ENCODE data around the gene PPP2R2C. TPM values are rescaled to one million over a fixed set of nuclear protein-coding genes. Genes with fewer than 3 reads are reported as not detected.

PPP2R2C gene
- total and polyA plus RNA-seq, 10 of the 15 experiments (the other 5 are each of a cell fraction or from before 2014, with no cell fraction given): 0.13 to 0.15 TPM; not detected in 8

DNA sequence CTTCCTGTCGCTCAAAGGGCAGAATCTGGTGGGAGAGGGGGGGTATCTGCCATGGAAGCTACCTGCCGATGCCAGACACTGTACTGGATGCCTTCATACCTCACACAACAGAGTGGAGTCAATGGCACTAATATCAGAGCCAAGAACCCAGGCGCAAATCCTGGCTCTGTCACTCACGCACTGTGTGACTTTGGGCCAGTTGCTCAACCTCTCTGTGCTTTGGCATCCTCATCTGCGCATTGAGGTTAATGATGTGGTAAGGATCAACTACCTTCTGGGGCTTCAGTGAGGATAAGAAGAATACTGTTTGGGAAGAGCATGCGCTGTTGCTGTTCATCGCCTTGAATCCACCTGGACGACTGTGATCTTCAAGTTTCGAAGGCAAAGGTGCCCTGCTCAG, 70.6 kb downstream of the PPP2R2C start:
- RAD21 ChIA-PET (ENCODE audit: unreplicated experiment): no interaction called here
- no peak overlapping the region for H3K27ac ChIP-seq (ENCODE audit: control insufficient read depth, insufficient read depth)
- POLR2A ChIA-PET: no interaction called here
- intact Hi-C loops (cut with micrococcal nuclease; ENCODE audit: unreplicated experiment) (no loop called here), in situ Hi-C loops (cut with MboI) (no loop called here)
- FAIRE-seq: no peak
- no peaks in the 10 kb centered on the region for H4K20me1 ChIP-seq (ENCODE audit: control insufficient read depth, insufficient read depth)
- H3K36me3 ChIP-seq (ENCODE audit: control insufficient read depth in 2 of 2, insufficient read depth in 2 of 2, low read length in 1 of 2): no peaks in the 10 kb centered on the region
- no peak overlapping the region for H3K4me2 ChIP-seq (ENCODE audit: control insufficient read depth, insufficient read depth)
- no peak overlapping the region for H3K4me3 ChIP-seq
- H3K79me2 ChIP-seq (ENCODE audit: control insufficient read depth, insufficient read depth, low read length): no peaks in the 10 kb centered on the region
- SMC1A ChIA-PET (ENCODE audit: uncharacterized antibody, unreplicated experiment): no interaction called here
- no peak for DNase-seq (ENCODE audit: low read depth, low spot score)
- H3K4me1 ChIP-seq (ENCODE audit: control insufficient read depth, insufficient read depth, low read length): no peaks in the 10 kb centered on the region
- CTCF ChIA-PET: no interaction called here
- no peaks in the 10 kb centered on the region for H3K9me3 ChIP-seq (replicated peaks; ENCODE audit: control insufficient read depth, insufficient read depth, low read length)
- 56% methylated on average over 9 of the region's 9 CpGs for WGBS (ENCODE audit: insufficient coverage, insufficient replicate concordance, low lambda C conversion rate, missing lambda C conversion rate)
- peaks cover 0 to 2% of the 10 kb centered on the region in 2 experiments; a peak in 1 of 4 replicates for H3K27me3 ChIP-seq (replicated peaks in 1 of 2; ENCODE audit: control insufficient read depth in 2 of 2, insufficient read depth in 2 of 2, low read length in 1 of 2)
- no peak for ATAC-seq
- no TSS peak for BruUV-seq (replicated peaks)
- no peak overlapping the region for H3K9ac ChIP-seq (ENCODE audit: control insufficient read depth, insufficient read depth, low read length)
- TF ChIP-seq RCOR1 (conservative IDR thresholded peaks at IDR 0.05; ENCODE audit: low read depth, low read length): no peak
- no peak for TF ChIP-seq ZNF207 (IDR thresholded peaks at IDR 0.05; ENCODE audit: borderline replicate concordance)
- TF ChIP-seq CBX3 (IDR thresholded peaks at IDR 0.05; ENCODE audit: borderline replicate concordance, low read depth): no peak
- TF ChIP-seq IKZF1 (conservative IDR thresholded peaks at IDR 0.05): no peak
- TF ChIP-seq YBX1 (IDR thresholded peaks at IDR 0.05): no peak
- no peak for TF ChIP-seq BRCA1 (IDR thresholded peaks at IDR 0.05; ENCODE audit: low read depth, low read length)
- no peak for TF ChIP-seq FOXK2 (IDR thresholded peaks at IDR 0.05)
- no peak for TF ChIP-seq FOS (IDR thresholded peaks at IDR 0.05; ENCODE audit: borderline replicate concordance, extremely low read depth, insufficient read length)
- H2AFZ ChIP-seq (ENCODE audit: control insufficient read depth, low read depth, low read length): no peak overlapping the region

DNA sequence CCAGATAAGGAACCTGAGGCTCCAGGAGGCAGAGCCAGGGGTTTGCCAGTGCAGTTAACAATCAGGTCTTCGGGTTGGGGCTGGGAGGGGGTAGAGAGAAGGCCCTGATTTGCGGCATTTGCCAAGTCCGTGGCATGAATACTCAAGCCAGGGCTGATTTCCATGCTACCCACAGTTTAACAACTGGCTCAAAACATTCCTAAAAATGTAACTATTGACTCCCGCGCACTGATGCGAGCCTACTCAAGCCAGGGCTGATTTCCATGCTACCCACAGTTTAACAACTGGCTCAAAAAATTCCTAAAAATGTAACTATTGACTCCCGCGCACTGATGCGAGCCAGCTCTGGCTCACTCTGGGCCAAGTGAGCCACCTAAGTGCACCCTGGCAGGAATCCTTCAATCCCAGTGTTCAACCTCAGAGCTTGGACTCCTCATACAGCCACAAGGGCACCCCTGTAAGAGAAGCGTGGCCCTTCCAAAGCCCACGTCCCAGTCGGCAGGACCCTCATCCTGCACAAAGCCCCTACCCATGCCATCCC, 75.6 kb downstream of the PPP2R2C start:
- H3K27ac ChIP-seq (ENCODE audit: control insufficient read depth, insufficient read depth): no peak overlapping the region
- no peaks in the 10 kb centered on the region for H3K4me1 ChIP-seq (ENCODE audit: control insufficient read depth, insufficient read depth, low read length)
- no peaks in the 10 kb centered on the region for H3K9me3 ChIP-seq (replicated peaks; ENCODE audit: control insufficient read depth, insufficient read depth, low read length)
- in situ Hi-C loops (cut with MboI): no loop called here
- POLR2A ChIA-PET: no interaction called here
- no peaks in the 10 kb centered on the region for H3K36me3 ChIP-seq (ENCODE audit: control insufficient read depth in 2 of 2, insufficient read depth in 2 of 2, low read length in 1 of 2)
- ATAC-seq: no peak
- peaks cover 0 to 2% of the 10 kb centered on the region in 2 experiments; a peak in 3 of 4 replicates for H3K27me3 ChIP-seq (replicated peaks in 1 of 2; ENCODE audit: control insufficient read depth in 2 of 2, insufficient read depth in 2 of 2, low read length in 1 of 2)
- 49% methylated on average over 12 of the region's 12 CpGs for WGBS (ENCODE audit: insufficient coverage, insufficient replicate concordance, low lambda C conversion rate, missing lambda C conversion rate)
- TF ChIP-seq NFIC (IDR thresholded peaks at IDR 0.05; ENCODE audit: low read depth, low read length) (no peak), PAX5 (IDR thresholded peaks at IDR 0.05; ENCODE audit: borderline replicate concordance, low read depth, low read length) (no peak)
- no peaks in the 10 kb centered on the region for H3K79me2 ChIP-seq (ENCODE audit: control insufficient read depth, insufficient read depth, low read length)
- CTCF ChIA-PET: no interaction called here
- no peak overlapping the region for H3K4me3 ChIP-seq
- BruUV-seq (replicated peaks): no TSS peak
- no peak for DNase-seq (ENCODE audit: low read depth, low spot score)
- RAD21 ChIA-PET (ENCODE audit: unreplicated experiment): no interaction called here
- no peak for FAIRE-seq
- H4K20me1 ChIP-seq (ENCODE audit: control insufficient read depth, insufficient read depth): no peaks in the 10 kb centered on the region
- no peak overlapping the region for H3K9ac ChIP-seq (ENCODE audit: control insufficient read depth, insufficient read depth, low read length)
- H3K4me2 ChIP-seq (ENCODE audit: control insufficient read depth, insufficient read depth): no peak overlapping the region
- no peak overlapping the region for H2AFZ ChIP-seq (ENCODE audit: control insufficient read depth, low read depth, low read length)
- intact Hi-C loops (cut with micrococcal nuclease; ENCODE audit: unreplicated experiment): no loop called here
- SMC1A ChIA-PET (ENCODE audit: uncharacterized antibody, unreplicated experiment): no interaction called here

Measured in GM12878 (cell line).